Skeletal muscle tissue (tissue), 4 donors: Measurements from ENCODE around the gene ABCB8. TPM values are rescaled to one million over a fixed set of nuclear protein-coding genes. Genes with fewer than 3 reads are reported as not detected.
A peak's percentile ranks its signal among the peaks of the same experiment; 100 is the strongest.

Source experiments
- H3K27ac ChIP-seq: one replicate; pipeline ENCODE4 v1.7.0; 2013; ENCODE audit warnings: mild to moderate bottlenecking, low read depth, low read length, inconsistent platforms
- H3K27me3 ChIP-seq, 3 donors: one replicate each; pipeline ENCODE4 v1.7.0; 2013; ENCODE audit warnings: low read length in 3 of 3; ENCODE audit not compliant: control insufficient read depth in 3 of 3, insufficient read depth in 3 of 3
- H3K36me3 ChIP-seq, 3 donors: one replicate each; pipeline ENCODE4 v1.7.0; 2013; ENCODE audit warnings: low read length in 3 of 3; ENCODE audit not compliant: control insufficient read depth in 3 of 3, insufficient read depth in 3 of 3
- H3K4me1 ChIP-seq, 3 donors: one replicate each; pipeline ENCODE4 v1.7.0; 2013; ENCODE audit warnings: low read length in 3 of 3, mild to moderate bottlenecking in 3 of 3; ENCODE audit not compliant: control insufficient read depth in 3 of 3, insufficient read depth in 3 of 3
- H3K4me3 ChIP-seq, 3 donors: one replicate each; pipeline ENCODE4 v1.7.0; 2013; ENCODE audit warnings: low read length in 3 of 3
- H3K9ac ChIP-seq, 3 donors: one replicate each; pipeline ENCODE4 v1.7.0; 2013; ENCODE audit warnings: low read length in 3 of 3, mild to moderate bottlenecking in 3 of 3, moderate library complexity in 2 of 3, low read depth in 1 of 3
- H3K9me3 ChIP-seq, 3 donors: one replicate each; pipeline ENCODE4 v1.7.0; 2013; ENCODE audit warnings: low read length in 3 of 3; ENCODE audit not compliant: control insufficient read depth in 3 of 3
- total RNA-seq: library from RNA; depleted of rRNA; stranded (reverse); fragments of >200 nt; gene quantifications from one replicate; pipeline ENCODE4 v1.2.3, GENCODE V29; 2014
- donor health status: Osteomylitis.

The ABCB8 gene
- total RNA-seq, 1 donor from 2014 or later, result 15.7 TPM

GRCh38 chr7:151082141-151083070 is 54.2 kb downstream of the ABCB8 start:
- Histone ChIP-seq H3K27me3 (no peaks in the 10 kb centered on the region), H3K9ac (peak overlapping the region; percentile 64 to 95 (median 71)), H3K9me3 (no peaks in the 10 kb centered on the region), H3K36me3 (peaks cover 2 to 9% (median 4%) of the 10 kb centered on the region in 3 donors), H3K4me1 (peaks cover 52 to 62% (median 55%) of the 10 kb centered on the region in 3 donors), H3K4me3 (peak overlapping the region; percentile 64 to 95 (median 79)), H3K27ac (peak overlapping the region; percentile 91)

DNA sequence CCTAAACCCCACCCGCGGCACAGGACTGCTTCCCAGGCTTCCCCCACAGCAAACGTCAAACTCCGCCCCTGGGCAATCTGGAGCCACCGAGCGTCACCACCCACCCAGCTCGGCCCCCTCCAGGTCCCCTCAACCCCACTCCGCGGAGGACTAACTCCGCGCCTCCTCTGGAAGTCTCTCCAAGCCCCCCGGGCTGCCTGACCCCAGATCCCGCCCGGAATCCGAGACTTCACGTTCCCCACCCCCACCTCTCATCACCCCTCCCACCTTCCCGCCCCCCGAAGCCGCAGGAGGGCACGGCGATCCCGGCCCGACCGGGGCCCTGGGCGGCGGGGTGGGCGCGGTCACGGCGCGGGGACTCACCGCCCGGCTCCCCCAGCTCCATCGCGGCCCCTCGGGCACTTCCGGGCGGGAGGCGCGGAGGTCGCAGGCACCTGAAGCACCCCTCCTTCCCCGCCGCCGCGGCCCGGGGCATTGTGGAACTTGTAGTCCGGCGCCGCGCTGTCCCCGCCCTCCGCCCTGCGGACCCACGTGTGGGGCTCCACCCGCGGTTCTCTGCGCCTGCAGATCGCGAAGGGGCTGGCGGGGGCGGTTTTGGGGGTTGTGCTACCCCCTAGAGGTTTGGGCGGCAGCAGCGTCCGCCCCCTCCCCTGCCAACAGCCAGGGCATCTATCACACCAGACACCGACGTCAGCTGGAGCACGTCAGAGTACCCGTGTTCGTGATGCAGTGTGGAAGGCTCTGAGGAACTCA is 55.0 kb downstream of the ABCB8 start, which contains the start of gene TMUB1:
TSS of gene TMUB1 (minus strand) at position 423 of the 753 bp plus-strand sequence. CDS start 930 bp downstream, outside the sequence.
- Histone ChIP-seq H3K4me1 (peaks cover 55 to 68% (median 59%) of the 10 kb centered on the region in 3 donors), H3K4me3 (peak within 1 kb of the TSS; percentile 64 to 95 (median 79)), H3K9ac (peak within 1 kb of the TSS; percentile 64 to 95 (median 71)), H3K27ac (peak within 1 kb of the TSS; percentile 91), H3K9me3 (no peaks in the 10 kb centered on the region), H3K27me3 (no peaks in the 10 kb centered on the region), H3K36me3 (peaks cover 2 to 3% (median 3%) of the 10 kb centered on the region in 3 donors)

DNA sequence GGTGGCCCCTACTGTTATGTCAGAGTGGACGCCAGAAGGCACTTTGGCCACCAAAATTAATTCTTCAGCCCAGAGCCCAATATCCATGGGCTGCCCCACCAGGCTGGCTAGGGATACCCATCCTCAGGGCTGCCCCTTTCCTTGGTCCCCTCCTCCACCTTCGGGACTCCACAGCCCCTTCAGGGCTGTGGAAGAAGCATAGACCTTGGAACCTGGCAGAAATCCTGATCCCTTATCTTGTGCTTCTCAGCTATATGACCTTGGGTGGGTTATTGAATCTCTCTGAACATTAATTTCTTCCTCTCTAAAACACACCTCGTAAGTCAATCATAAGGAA is 55.5 kb downstream of the ABCB8 start:
- Histone ChIP-seq H3K4me3 (peak overlapping the region; percentile 64 to 95 (median 79)), H3K9ac (peak overlapping the region in 2 of 3 donors; percentile 64 to 95), H3K4me1 (peaks cover 56 to 66% (median 58%) of the 10 kb centered on the region in 3 donors), H3K27ac (peak overlapping the region; percentile 91), H3K9me3 (no peaks in the 10 kb centered on the region), H3K27me3 (no peaks in the 10 kb centered on the region), H3K36me3 (peaks cover 0 to 3% (median 2%) of the 10 kb centered on the region in 3 donors)

GRCh38 chr7:151085329-151085690 is 57.1 kb downstream of the ABCB8 start:
- H3K27me3 ChIP-seq, result no peaks in the 10 kb centered on the region

GRCh38 chr7:151085691-151086620 is 57.7 kb downstream of the ABCB8 start, which contains the start of gene AGAP3:
TSS of gene AGAP3 (plus strand) at chr7:151086475. CDS start at chr7:151086742, 267 bp downstream.
- Histone ChIP-seq H3K4me3 (peak within 1 kb of the TSS; percentile 72 to 90 (median 88)), H3K9me3 (no peaks in the 10 kb centered on the region), H3K27me3 (no peaks in the 10 kb centered on the region), H3K4me1 (peaks cover 55 to 63% (median 58%) of the 10 kb centered on the region in 3 donors), H3K36me3 (peaks cover 0 to 2% (median 0%) of the 10 kb centered on the region in 3 donors), H3K27ac (peak within 1 kb of the TSS; percentile 81), H3K9ac (peak within 1 kb of the TSS; percentile 82 to 88 (median 88))

More at GRCh38 chr7:151085329-151085690, 57.1 kb downstream of the ABCB8 start:
- Histone ChIP-seq H3K36me3 (peaks cover 0 to 2% (median 0%) of the 10 kb centered on the region in 3 donors), H3K9me3 (no peaks in the 10 kb centered on the region), H3K4me1 (peaks cover 56 to 64% (median 56%) of the 10 kb centered on the region in 3 donors), H3K4me3 (peak overlapping the region; percentile 65 to 77 (median 75)), H3K27ac (peak overlapping the region; percentile 81), H3K9ac (peak overlapping the region; percentile 72 to 82 (median 82))

- H3K9me3 ChIP-seq, result no peaks in the 10 kb centered on the region
- H3K27ac ChIP-seq, result peak overlapping the region; percentile 81
- peak overlapping the region; percentile 72 to 90 (median 88) for H3K4me3 ChIP-seq
- H3K27me3 ChIP-seq, result no peaks in the 10 kb centered on the region
- H3K9ac ChIP-seq, result peak overlapping the region; percentile 82 to 88 (median 88)
- peaks cover 0 to 2% (median 0%) of the 10 kb centered on the region in 3 donors for H3K36me3 ChIP-seq
- H3K4me1 ChIP-seq, result peaks cover 53 to 62% (median 54%) of the 10 kb centered on the region in 3 donors
Observed at GRCh38 chr7:151086802-151087244, 58.6 kb downstream of the ABCB8 start.

- Histone ChIP-seq H3K4me1 (peaks cover 47 to 62% (median 48%) of the 10 kb centered on the region in 3 donors), H3K9ac (peak overlapping the region; percentile 82 to 88 (median 88)), H3K36me3 (peaks cover 0 to 4% (median 0%) of the 10 kb centered on the region in 3 donors), H3K9me3 (no peaks in the 10 kb centered on the region), H3K4me3 (peak overlapping the region; percentile 74 to 90 (median 88)), H3K27me3 (no peaks in the 10 kb centered on the region), H3K27ac (peak overlapping the region; percentile 81)
Observed at GRCh38 chr7:151087245-151088018, 59.2 kb downstream of the ABCB8 start.

DNA sequence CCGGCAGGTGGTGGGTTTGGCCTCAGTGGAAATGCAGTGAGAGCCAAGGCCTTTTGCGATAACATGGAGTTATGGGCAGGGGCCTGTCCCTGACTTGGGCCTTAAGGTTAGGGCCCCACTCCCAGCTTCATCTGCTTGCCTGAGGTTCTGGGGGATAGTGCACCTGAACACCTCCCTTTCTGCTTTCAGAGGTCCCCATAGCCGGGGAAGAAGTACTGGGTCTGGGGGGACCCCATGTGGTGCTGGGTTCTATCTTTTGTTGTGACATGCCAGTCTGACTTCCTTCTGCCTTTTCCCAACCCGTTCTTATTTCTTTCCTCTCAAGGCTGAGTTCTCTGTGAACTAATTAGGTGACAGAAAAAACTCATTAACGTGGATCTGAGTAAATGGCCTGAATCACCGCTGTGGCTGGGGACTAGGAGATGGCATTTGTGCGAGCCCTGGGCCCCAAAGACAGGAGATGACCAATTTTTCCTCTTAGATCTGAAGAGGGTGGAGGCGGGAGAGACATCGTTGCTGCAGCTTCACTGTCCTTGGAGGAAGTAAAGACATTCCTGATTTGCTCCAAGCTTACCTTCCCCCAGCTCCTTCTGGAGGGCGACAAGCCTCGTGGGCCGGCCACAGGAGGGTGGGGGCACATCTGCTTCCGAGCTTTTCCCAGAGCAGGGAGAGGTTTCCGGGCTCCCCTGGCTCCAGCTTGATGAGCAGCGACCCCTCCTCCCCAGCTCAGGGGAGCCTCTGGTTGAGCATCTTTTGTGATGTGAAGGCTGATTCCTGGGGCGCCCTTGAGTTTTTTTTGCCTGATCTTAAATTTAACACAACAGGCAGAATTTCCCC is 60.0 kb downstream of the ABCB8 start:
- H3K4me1 ChIP-seq, result peaks cover 44 to 58% (median 44%) of the 10 kb centered on the region in 3 donors

More for the DNA sequence above, 60.0 kb downstream of the ABCB8 start:
- peak overlapping the region; percentile 82 to 88 (median 88) for H3K9ac ChIP-seq
- H3K4me3 ChIP-seq, result peak overlapping the region; percentile 74 to 90 (median 88)
- no peaks in the 10 kb centered on the region for H3K27me3 ChIP-seq
- no peaks in the 10 kb centered on the region for H3K9me3 ChIP-seq
- H3K36me3 ChIP-seq, result peaks cover 0 to 4% (median 0%) of the 10 kb centered on the region in 3 donors
- H3K27ac ChIP-seq, result peak overlapping the region; percentile 81
